GM21526 (cell line): ENCODE results near the gene KCNJ15.
A peak's percentile ranks its signal among the peaks of the same experiment; 100 is the strongest.

ENCODE experiments used
- ATAC-seq: cut with Tn5 transposase; IDR thresholded peaks from one replicate; pipeline ENCODE4 v1.9.1; 2021; ENCODE audit warnings: moderate library complexity; ENCODE audit not compliant: unreplicated experiment, low FRiP score

The KCNJ15 gene

DNA sequence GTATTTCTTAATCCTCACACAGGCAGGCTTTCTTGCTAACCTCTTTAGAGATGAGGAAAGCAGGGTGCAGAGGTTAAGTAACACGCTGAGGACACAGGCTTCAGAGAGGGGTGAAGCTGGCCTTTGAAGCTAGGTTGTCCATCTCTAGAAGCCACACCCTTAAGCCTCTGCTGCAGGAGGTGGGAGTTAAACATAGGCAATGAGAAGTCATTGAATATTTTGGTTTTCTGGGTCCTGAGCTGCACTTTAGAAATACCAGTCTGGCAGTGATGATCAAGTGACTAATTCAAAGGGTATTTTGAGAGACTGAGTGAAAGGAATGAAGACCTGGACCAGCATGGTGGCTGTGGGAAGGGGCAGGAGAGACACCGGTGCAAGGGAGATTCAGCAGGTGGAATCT, 9.9 kb downstream of the KCNJ15 start:
- no peak for ATAC-seq

GRCh38 chr21:38267136-38267755, 10.5 kb downstream of the KCNJ15 start:
- no peak for ATAC-seq

DNA sequence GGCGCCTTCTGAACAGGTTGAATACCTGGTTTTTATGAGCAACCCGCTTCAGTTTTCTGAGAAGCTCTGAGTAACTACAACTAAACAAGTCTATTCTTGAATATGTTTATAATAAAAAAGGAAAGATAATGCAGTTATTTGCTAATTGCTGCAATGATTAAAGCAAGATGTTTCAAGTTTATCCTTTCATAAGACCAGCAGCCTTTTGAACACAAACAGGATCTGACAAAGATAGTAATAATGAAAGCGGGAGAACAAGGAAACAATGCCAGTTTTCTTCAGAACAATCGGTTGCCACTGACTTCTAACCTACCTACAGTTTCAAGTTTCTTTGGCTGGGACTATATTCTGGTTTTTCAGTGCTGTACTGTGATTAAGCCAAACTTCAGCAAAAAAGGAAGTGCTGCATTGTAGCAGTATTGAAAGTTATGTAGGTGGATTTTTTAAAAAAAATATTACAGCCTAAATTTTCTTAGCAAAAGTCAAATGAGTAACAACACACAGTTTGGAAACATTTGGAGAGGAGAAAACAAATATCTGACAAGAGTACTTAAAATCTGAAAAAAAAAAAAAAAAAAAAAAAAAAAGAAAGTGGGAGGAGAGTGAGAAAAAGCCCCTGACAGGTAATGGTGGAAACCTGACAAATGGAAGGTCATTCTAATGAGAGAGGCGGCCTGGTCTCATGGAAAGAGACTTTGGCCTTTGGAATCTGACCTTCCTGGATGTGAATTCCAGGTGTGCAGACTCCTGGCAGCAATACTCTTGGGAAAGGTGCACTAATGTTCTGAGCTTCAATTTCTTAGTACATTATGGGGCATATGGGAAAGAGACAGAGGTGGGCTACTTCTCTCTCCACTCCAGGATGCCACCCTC, 11.4 kb downstream of the KCNJ15 start:
- ATAC-seq: peak; percentile 50

DNA sequence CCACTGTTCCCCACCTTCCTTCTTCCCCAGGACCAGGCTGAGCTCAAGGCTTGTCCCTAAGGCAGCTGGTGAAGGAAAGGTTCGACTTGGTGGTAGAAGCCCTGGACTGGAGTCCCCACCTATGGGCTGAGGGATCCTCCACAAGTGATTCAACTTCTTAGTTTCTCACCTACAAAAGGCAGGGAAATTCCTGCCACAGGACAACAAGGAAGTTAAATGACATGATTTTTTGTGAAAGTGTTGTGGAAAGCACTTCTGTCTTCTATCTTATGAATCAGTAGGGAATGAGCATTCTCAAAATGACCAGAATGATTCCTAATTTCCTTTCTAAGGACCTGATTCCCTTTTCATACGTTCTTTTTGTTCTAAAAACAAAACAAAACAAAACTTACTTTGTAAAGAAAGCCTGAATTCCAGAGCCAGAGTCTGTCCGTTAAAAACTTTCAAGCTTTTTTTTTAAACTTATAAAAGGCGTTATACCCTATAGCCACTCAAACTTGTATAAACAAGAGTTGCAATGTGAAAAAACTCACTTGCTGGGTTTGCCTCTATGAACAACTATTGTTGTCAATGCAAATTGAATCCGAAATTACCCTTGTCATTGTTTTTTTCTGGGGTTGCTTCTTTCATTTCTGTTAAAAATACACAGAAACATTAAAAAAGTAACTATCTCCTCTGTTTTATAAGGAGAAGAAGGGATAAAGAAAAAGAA, 12.2 kb downstream of the KCNJ15 start:
- ATAC-seq: no peak

DNA sequence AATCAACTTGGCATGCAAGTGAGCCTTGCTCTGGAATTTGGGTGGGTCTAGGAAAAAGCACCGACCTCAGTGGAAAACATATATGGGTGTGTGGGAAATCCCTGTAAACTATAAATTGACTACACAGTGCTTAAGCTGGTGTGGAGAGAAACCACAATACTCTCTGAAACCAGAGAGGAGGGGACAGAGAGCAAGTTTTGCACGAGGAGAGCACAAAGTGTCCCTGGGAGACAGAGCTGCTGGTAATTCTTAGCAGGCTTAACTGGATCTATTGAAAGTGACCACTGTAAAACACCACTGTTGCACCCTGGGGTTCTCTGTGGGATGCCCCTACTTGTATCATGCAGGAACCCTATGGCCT, 12.8 kb downstream of the KCNJ15 start:
- ATAC-seq: peak; percentile 58

DNA sequence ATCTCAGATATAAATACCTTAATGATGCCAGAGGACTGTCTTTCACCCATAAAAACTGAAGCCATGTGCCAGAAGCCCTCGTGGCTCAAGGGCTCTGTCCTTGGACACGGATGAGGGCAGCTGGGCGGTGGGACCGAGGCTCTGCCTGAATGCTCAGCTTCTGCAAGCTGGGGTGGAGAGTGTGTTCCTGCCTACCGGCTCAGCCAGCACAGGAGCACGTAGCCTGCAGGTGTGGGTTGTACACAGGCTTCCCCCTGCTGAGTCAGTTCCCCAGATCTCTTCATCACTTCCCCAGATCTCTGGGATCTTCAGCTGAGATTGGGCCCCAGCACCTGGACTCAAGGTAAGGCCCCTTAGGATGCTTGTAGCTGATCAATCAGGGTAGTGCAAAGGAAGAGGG, 15.4 kb downstream of the KCNJ15 start:
- no peak for ATAC-seq

DNA sequence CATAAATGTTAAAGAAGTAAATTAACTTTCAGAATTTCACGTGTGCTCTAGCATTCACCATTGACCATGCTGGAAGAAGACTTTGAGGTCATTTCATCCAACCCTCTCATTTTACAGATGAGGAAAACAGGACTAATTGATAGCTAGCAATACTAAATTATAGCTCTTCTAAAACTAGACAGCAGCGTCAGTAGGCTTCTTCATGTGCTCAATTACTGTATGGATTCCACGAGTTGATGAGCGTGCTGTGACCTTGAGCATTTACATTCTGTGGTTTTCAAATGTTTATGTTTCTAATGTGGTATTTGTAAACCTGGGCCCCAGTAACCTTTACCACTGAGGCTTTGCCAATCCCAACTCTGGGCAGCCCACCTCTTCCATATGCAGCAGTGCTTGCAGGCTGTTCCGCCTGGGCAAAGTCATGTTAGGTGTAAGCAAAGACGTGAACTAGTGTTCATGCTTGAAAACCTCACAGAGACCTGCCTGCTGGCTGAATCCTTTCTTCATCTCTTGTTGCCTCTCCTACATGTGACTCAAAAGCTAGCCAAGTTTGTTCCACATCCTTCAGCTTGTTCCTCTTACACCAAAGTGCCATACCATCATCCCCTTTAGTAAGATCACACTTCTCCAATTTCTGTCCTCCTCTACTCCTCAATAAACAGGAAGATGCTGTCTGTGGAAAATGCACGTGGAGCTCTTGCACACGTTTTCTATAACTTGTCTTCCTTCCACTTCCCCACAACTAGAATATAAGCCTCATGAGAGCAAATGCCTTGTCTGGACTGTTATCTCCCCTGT, 17.2 kb downstream of the KCNJ15 start:
- no peak for ATAC-seq

- no peak for ATAC-seq
Measured at GRCh38 chr21:38277501-38278131, 20.8 kb downstream of the KCNJ15 start.

GRCh38 chr21:38280454-38280853, 23.7 kb downstream of the KCNJ15 start:
- ATAC-seq: no peak

GRCh38 chr21:38280867-38281266, 24.1 kb downstream of the KCNJ15 start:
- ATAC-seq: no peak

DNA sequence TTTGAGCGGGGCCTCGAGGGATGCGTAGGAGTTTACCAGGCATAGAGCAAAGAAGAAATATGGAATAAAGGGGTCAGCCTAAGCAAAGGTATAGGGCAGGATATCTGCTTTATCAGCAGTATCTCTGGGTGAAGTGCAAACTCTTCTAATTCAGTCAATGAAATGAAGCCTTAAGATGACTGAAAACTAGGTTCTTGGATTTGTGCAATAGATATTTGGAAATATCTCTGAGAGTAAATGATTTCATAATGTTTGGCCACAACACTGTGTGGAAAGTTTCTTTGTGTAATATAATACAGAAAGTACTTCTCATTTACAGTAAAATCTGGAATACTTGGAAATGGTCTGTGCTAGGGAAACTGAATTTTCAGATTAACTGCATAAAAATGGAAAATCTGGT, 26.1 kb downstream of the KCNJ15 start:
- ATAC-seq: no peak

DNA sequence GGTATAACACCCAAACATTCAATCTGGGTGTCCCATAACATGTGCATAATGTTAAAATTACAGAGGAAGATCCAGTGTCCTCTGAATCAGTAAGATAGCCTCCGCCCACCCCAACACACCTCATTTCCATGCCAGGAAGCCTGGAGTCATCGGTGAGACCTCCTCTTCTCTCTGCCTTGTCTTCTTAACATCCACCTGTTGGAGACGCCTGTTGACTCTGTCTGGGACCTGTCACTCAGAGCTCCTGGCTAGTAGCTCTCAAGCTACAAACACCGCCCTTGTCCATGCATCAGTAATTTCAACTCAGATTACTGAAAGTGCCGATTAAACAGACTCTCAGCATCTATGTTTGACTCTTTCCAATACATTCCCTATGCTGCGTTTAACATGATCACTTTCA, 27.4 kb downstream of the KCNJ15 start:
- ATAC-seq: no peak

DNA sequence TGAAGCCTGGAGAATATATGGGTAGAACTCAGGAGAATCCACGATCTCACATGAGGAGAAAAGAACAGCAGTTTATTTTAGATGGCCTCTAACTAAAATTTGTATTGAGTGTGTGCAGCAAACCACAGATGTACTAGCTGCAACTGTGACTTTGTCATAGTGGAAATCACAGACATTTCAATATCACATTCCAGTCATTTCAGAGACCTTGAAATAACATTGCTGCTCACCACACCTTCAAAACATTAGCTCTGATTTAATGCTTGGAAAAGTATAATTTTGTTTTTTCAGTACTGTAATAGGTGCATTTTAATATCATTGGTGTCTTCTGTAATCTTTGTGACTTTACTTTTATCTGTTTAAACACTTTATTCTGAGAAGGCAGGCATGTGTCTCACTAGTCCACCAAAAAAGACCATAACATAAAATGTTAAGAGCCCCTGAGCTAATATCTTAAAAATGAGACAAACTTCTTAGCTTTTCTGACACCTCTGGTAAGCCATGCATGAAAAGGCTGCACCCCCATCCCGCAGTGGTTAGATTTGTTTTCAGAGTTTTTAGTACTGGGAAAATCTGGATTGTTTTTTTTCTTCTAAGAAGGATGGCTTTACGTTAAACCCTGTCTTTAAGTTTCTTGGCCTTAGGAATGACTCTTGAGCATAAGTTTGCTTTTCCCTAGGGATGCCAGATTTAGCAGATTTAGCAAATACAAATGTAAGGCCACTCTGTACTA, 30.1 kb downstream of the KCNJ15 start:
- ATAC-seq: no peak

DNA sequence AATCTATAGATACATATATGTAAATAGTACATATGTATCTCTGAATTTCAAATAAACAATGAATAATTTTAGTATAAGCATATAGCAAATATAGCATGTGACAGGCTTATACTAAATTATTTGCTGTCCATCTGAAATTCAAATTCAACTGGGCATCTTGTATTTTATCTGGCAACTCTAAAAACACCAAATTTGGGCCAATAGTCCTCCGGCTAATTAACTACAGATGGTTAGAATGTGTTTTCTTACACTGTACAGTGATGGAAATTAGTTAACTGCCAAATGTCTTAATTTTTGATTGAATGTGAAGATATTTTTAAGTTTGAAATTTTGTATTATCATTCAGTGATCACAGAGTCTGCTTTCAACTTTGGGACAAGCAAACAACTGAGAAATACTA, 30.7 kb downstream of the KCNJ15 start:
- ATAC-seq: no peak

DNA sequence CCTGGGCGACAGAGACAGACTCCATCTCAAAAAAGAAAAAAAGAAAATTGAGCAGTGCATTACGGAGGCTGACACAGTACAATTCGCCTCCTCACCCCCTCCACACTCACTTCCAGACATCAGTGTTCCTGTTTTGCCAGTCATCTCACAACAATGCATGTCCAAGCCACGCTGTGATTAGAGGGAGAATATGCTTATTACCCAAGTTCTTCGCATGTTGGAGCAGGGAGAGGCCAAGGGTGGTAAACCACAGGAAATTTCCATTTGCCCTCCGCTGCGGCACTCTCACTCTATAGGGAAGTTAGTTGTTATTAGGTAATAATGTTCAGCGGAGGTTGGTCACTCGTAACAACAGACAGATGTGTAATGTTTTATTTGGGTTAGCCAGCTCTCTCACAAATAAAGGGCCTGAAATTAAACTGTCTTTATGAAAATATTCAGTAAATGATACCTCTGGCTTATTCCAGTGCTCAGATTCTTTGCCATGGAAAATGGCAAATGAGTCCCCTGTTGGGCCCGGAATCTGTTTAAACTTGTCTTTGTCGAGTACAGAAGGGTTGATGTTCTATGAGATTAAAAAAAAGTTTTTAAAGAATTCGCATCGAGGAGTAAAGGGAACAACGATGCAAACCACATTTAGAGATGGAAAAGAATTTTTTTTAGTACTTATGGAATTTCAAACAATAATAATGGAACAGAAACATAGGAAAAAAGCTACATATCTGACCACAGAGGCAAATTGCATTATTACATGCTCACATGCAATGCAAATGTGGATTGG, 33.1 kb downstream of the KCNJ15 start:
- ATAC-seq: no peak

- no peak for ATAC-seq
Measured at GRCh38 chr21:38290809-38291208, 34.0 kb downstream of the KCNJ15 start.

GRCh38 chr21:38291874-38292273, 35.1 kb downstream of the KCNJ15 start:
- ATAC-seq: no peak

- ATAC-seq: no peak
Measured at GRCh38 chr21:38293113-38293512, 36.3 kb downstream of the KCNJ15 start.

GRCh38 chr21:38293765-38294164, 37.0 kb downstream of the KCNJ15 start:
- ATAC-seq: no peak
